ENCODE data around the gene LEFTY1. TPM values are rescaled to one million over a fixed set of nuclear protein-coding genes. Genes with fewer than 3 reads are reported as not detected.

Gene LEFTY1
- total RNA-seq, 6 experiments from 2014 or later, result 0.29 to 1.1 (median 0.54) TPM; not detected in 2

DNA sequence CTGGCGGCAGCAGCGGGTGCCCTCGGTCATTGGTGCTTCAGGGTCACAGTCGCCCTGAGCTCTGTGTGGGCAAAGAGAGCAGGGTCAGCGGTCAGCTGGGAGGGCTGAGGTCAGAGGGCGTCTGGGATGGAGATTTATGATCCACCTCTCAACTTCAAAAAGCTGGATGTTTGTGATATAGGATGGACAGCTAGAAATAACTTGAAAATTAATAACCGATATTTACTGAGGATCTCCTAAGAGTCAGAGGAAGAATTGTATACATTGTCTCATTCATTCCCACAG is 2.0 kb downstream of the LEFTY1 start:
- TF ChIP-seq POLR2A (IDR thresholded peaks at IDR 0.05), result no peak
- TF ChIP-seq, protein P1, sequence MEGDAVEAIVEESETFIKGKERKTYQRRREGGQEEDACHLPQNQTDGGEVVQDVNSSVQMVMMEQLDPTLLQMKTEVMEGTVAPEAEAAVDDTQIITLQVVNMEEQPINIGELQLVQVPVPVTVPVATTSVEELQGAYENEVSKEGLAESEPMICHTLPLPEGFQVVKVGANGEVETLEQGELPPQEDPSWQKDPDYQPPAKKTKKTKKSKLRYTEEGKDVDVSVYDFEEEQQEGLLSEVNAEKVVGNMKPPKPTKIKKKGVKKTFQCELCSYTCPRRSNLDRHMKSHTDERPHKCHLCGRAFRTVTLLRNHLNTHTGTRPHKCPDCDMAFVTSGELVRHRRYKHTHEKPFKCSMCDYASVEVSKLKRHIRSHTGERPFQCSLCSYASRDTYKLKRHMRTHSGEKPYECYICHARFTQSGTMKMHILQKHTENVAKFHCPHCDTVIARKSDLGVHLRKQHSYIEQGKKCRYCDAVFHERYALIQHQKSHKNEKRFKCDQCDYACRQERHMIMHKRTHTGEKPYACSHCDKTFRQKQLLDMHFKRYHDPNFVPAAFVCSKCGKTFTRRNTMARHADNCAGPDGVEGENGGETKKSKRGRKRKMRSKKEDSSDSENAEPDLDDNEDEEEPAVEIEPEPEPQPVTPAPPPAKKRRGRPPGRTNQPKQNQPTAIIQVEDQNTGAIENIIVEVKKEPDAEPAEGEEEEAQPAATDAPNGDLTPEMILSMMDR (IDR thresholded peaks at IDR 0.05), result no peak
- peak; percentile 25 to 39 (median 28) for ATAC-seq
- Histone ChIP-seq H3K27me3 (no peaks in the 10 kb centered on the region), H3K4me1 (peaks cover 0 to 71% (median 25%) of the 10 kb centered on the region in 4 donors), H3K27ac (peak overlapping the region in 1 of 3 donors; percentile 67), H3K9me3 (no peaks in the 10 kb centered on the region), H3K36me3 (no peaks in the 10 kb centered on the region), H3K4me3 (no peak overlapping the region)
- WGBS (ENCODE audit: insufficient coverage, low coverage, low lambda C conversion rate, missing lambda C conversion rate), result 58% methylated on average over 3 of the region's 7 CpGs
- DNase-seq, result peak in 1 of 3 donors; percentile 74
- intact Hi-C loops (cut with DNase I), result no loop called here

DNA sequence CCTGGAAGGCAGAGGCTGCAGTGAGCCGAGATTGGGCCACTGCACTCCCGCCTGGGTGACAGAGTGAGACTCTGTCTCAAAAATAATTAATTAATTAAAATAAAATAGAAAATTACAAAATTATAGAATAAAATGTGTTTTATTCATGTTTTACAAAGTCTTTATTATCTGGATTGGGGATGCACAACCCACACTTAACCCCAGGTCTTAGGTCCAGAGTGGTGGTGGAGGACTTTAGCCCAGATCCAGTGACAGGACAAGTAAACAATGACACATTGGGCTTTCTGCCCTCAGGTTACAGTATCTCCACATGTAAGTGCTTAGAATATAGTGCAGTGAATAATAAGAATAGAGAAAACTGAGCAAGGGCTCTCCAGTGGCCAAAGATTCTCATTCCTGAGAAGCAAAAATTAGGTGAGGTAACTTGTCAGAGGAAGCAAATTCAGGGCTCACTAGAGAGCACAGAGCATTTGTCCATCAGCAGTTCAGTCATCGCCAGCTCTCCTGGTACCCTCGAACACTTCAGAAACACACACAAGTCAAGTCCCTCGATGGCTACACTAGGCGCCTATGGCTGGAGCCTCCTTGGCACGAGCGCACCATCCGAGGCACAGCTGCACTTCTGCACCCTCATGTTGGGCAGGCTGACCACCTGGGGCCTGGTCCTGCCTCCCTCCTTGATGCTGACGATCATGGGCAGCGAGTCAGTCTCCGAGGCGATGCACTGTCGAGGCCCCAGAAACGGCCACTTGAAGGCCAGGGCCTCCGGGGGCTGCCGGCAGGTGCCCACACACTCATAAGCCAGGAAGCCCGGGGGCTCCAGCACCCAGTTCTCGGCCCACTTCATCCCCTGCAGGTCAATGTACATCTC is 2.6 kb downstream of the LEFTY1 start:
- Histone ChIP-seq H3K4me3 (no peak overlapping the region), H3K9me3 (no peaks in the 10 kb centered on the region), H3K27ac (peak overlapping the region; percentile 38 to 67 (median 41)), H3K4me1 (peaks cover 0 to 65% (median 24%) of the 10 kb centered on the region in 4 donors), H3K27me3 (no peaks in the 10 kb centered on the region), H3K36me3 (no peaks in the 10 kb centered on the region)
- ATAC-seq, result peak; percentile 26 to 50 (median 47)
- DNase-seq, result peak in 1 of 3 donors; percentile 38
- WGBS (ENCODE audit: insufficient coverage, low coverage, low lambda C conversion rate, missing lambda C conversion rate), result 84% methylated on average over 4 of the region's 19 CpGs
- TF ChIP-seq, protein P1 (IDR thresholded peaks at IDR 0.05), result no peak
- no peak for TF ChIP-seq POLR2A (IDR thresholded peaks at IDR 0.05)
- intact Hi-C loops (cut with DNase I), result no loop called here

DNA sequence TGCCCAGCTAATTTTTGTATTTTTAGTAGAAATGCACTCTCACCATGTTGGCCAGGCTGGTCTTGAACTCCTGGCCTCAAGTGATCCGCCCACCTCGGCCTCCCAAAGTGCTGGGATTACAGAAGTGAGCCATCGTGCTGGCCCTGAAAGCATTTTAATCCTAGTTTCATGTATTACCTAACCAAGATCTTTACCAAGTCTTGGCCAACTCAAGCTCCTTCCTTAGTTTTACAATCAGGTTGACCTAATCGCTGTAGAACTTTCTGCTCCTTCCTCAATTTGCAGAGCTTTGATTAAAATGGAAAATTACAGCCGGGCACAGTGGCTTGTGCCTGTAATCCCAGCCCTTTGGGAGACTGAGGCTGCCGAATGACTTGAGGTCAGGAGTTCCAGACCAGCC is 3.6 kb downstream of the LEFTY1 start:
- Histone ChIP-seq H3K9me3 (no peaks in the 10 kb centered on the region), H3K36me3 (no peaks in the 10 kb centered on the region), H3K4me1 (peaks cover 0 to 65% (median 23%) of the 10 kb centered on the region in 4 donors), H3K27ac (peak overlapping the region in 2 of 3 donors; percentile 8 to 44), H3K27me3 (no peaks in the 10 kb centered on the region), H3K4me3 (no peak overlapping the region)
- DNase-seq (peak in 1 of 3 donors; percentile 7), ATAC-seq (no peak)
- 68% methylated on average over 6 of the region's 6 CpGs for WGBS (ENCODE audit: insufficient coverage, low coverage, low lambda C conversion rate, missing lambda C conversion rate)
- TF ChIP-seq POLR2A (IDR thresholded peaks at IDR 0.05), result no peak
- TF ChIP-seq, protein P1 (IDR thresholded peaks at IDR 0.05), result no peak
- intact Hi-C loops (cut with DNase I), result no loop called here

DNA sequence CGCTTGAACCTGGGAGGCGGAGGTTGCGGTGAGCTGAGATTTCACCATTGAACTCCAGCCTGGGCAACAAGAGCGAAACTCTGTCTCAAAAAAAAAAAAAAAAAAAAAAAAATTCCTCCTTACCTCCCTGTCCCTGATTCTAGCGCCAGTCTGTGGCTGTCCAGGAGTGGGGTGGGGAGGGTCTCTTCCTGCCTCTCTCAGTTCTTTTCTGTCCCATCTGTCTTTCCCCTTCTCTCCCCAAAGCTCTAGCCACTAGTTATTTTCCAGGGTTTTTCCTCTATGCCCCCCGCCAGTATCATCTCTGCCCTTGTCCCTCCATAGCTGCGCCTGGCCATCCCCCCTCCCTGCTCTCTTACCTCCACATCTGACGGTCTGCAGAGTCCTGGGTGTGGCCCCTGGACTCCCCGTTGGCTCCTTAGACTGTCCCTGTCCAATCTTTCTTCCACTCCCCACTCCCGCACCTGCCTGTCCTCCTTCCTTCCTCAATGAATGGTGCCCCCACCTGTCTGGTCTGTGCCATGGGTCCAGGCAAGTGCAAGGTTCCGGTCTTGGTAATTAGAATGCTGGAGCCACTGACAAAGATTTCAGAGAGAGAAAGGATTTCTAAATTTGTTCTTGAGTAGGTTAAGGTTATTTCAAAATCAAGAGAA is 5.2 kb downstream of the LEFTY1 start:
- 57% methylated on average over 6 of the region's 11 CpGs for WGBS (ENCODE audit: insufficient coverage, low coverage, low lambda C conversion rate, missing lambda C conversion rate)
- H3K36me3 ChIP-seq, result no peaks in the 10 kb centered on the region
- peaks cover 0 to 67% (median 23%) of the 10 kb centered on the region in 4 donors for H3K4me1 ChIP-seq
- ATAC-seq (no peak), DNase-seq (peak in 1 of 3 donors; percentile 43)
- TF ChIP-seq, protein P1 (IDR thresholded peaks at IDR 0.05), result no peak
- no peak for TF ChIP-seq POLR2A (IDR thresholded peaks at IDR 0.05)
- intact Hi-C loops (cut with DNase I), result no loop called here
- H3K27ac ChIP-seq, result peak overlapping the region in 2 of 3 donors; percentile 29 to 98
- no peaks in the 10 kb centered on the region for H3K27me3 ChIP-seq
- no peaks in the 10 kb centered on the region for H3K9me3 ChIP-seq
- H3K4me3 ChIP-seq, result no peak overlapping the region

Data from right lobe of liver (tissue), 6 donors.